T-helper 1 cell (primary cell): ENCODE results near the gene PWWP2B.

ENCODE experiments used
- DNase-seq, 5 donors: peaks; one replicate each; pipeline ENCODE4 v3.0.0-alpha.2; 2012 to 2020

PWWP2B gene

DNA sequence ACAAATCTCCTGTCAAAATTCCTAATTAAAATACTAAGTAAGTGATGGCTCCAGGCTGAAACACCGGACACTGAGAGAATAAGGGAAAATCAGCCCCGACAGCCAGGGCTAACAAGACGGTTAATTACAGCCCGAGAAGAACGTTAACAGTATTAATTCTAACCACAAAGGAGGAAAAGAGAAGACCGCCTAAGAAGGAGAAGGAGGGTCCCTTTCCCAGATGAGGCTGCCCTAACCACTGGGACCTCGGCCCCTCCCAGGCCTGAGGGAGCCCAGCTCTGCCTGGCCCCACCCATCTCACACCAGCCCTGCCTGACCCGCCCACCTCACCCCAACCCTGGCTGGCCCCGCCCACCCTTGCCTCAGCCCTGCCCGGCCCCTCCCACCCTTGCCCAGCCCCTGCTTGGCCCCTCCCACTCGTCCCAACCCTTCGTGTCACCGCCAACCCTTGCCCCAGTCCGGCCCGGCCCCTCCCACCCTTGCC is 51.3 kb downstream of the PWWP2B start:
- peak; percentile 23 to 89 (median 53) for DNase-seq

DNA sequence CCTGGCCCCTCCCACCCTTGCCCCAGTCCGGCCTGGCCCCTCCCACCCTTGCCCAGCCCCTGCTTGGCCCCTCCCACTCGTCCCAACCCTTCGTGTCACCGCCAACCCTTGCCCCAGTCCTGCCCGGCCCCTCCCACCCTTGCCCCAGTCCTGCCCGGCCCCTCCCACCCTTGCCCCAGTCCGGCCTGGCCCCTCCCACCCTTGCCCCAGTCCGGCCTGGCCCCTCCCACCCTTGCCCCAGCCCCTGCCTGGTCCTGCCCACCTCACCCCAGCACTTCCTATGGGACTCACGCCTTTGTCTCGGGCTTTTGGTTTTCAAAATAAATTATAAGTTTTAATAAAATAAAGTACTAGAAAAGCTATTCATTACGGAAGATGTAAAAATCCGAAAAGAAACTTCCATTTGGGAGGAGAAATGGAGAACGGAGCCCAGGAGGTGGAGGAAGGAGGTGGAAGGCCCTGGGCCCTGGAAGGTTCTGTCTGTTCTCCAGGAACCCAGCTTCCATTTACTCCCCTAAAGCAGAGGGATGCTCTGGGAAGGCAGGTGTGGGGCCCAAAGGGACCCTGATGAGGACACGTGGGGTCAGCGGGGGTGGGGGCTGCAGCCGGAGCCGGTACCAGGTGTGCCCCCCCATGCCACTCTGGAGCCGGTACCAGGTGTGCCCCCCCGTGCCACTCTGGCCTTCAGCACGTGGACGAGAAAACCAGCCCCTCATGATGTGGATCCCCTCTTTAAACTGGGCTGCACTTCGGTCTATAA is 52.2 kb downstream of the PWWP2B start:
- DNase-seq = no peak

DNA sequence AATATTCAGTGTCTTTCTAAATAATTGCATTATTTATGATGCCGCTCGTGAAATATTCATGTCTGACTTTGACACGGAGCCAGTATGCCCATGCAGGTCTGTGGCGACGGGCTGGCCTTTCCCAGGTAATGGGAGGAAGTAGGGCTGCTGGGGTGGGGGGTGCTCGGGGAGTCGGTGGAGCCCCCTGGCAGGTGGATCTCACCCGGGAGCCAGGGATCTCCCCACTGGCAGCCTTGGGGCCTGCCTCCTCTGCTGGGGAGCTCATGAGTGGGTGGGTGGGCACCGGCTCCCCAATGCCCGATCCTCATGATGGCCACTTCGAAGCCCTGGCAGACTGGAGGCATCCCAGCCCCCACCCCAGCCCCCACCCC is 52.8 kb downstream of the PWWP2B start:
- DNase-seq = no peak

DNA sequence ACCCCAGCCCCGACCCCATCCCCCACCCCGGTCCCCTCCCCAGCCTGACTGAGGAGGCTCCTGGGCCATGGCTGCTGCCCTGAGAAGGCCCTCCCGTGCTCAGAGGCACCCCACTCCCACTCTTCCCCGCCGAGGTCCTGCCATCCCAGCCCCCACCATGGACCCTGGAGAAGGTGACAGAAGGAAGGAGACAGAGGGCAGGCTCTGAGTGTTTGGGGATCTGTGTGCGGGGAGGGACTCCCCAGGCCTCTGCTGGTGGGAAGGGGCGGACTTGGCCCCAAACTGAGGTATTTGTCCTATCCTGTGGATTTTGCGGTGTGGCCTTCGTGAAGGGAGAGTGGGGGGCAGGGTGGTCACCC is 53.4 kb downstream of the PWWP2B start:
- no peak for DNase-seq

DNA sequence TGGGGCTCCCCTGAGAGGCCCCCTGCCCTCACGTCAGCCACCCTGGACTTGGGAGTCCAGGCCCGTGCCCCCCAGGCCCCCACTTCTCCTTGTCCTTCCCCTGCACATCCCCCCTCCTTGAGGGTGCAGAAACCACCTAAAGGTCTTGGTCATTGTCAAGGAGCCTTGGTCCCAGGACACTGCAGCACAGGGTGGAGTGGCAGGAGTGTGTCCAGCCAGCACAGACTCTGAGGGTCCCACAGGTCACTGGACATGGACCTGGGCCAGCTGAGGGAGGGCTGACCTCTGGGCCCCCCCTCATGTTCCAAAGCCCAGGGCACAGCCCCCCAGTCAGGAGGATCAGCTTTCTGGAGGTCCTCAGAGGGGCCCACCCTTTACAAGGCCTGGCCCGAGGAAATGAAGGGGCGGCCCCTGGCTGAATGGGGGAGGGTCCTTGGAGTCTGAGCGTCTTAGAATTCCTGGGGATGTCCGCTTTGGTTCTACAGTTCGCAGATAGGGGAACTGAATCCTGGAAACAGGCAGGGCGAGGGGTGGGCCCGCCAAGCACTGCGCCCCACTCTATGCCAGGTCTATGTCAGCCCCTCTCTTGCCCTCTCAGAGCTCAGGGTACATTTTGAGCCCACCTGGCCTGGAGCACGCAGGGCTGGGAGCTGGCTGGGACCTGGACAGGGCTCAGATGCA is 54.0 kb downstream of the PWWP2B start:
- DNase-seq = no peak

DNA sequence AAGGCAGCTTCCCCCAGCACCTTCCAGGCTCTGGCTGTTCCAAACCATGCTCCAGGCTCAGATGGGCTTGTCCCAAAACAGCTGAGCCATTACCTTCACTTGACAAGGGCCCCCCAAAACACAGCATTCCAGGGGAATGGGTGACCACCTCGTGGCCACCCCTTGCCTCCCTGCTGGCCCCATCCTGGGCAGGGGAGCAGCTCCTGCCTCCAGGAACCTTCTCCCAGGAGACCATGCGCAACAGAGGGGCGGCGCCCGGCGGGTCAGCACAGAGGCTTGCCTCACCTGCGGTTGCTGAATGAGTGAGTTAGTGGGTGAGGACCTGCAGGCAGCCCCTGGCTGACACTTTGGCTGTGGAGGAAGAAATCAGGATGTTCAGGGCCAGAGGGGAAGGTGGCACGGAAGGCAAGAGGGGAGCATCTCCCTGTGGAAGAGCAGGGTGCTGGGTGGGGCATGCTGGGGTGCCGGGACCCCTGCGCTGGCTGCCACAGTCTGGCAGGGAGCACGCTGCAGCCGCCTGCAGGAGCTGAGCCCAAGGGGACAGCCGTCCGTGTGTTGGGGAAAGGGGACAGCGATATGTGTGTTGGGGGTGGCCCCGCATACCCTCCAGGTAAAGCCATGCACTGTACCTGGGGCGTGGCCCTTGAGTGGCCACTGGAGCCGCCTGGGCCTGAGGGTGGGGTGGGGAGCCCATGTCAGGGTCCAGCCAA is 54.7 kb downstream of the PWWP2B start:
- no peak for DNase-seq

DNA sequence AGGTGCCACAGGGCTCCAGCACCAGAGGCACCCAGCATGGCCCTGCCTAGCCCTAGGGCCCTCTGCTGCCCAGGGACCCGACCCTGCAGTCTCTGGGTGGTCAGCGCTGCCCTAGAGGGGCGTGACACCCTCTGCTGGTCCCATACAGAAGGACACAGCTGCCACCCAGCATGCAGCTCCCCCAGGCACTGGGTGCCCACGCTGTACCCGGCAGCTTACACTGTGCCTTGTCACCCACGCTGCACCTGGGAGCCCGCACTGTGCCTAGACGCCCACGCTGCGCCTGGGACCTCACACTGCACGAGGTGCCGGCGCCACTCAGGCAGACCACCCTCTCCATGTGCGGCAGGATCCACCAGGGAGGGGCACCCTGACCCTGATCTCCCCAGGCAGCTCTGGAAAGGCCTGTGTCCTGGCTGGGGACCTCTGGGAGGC is 55.2 kb downstream of the PWWP2B start:
- DNase-seq = peak in 1 of 5 donors; percentile 28

DNA sequence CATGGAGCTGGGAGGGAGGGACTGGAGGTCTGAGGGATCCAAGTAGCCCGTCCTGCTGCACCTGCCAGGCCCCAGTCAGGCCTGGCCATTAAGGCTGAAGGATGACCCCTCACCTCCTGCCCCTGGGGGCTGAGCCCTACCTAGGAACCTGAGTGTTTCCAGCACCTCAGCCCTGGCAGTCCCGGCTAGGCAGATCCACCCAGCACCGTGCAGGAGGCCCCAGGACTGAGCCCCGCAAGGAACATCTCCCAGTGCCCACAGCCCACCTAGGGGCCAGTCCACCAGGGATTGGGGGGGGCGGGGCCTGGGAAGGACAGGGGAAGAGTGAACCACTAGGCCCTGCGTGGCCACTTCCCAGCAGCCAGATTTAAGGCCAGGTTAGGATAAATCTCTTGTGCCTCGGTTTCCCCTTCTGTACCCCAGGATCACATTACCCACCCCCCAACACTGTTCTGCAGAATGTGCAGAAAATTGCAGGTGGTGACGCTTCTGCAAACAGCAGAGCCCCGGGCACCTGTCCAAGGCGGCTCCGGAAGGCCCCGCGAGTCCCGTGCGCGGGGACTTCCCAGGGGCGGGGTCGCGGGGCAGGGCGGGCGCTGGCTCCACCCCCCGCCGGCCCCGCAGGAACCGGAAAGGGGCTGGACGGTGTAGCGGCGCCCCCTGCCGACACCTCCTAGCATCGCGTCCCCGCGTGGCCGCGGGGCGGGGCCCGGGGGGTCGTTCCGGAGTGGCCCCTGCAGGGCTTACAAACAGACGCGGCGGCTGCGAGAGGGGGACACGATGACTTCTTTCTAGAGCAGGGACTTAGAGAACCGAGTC is 55.9 kb downstream of the PWWP2B start:
- peak; percentile 83 to 96 (median 89) for DNase-seq

DNA sequence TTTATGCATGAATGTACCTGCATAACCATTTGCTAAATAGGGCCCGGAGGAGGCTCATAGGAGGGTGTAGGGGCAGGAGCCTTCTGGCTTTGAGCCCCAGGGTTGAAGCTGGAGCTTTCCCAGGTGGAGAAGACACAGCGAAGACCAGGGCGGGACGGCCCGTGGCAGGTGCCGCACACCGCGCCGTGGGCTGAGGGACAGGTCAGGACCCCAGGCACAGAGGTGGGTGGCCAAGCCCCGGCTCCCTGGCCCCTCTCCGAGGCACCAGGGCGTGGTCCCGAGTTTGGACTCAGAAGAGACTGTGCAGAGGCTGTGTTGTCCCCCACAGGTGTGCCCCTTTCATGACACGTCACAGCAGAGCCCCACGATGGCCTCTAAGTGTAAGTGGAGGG is 56.5 kb downstream of the PWWP2B start:
- DNase-seq = no peak

DNA sequence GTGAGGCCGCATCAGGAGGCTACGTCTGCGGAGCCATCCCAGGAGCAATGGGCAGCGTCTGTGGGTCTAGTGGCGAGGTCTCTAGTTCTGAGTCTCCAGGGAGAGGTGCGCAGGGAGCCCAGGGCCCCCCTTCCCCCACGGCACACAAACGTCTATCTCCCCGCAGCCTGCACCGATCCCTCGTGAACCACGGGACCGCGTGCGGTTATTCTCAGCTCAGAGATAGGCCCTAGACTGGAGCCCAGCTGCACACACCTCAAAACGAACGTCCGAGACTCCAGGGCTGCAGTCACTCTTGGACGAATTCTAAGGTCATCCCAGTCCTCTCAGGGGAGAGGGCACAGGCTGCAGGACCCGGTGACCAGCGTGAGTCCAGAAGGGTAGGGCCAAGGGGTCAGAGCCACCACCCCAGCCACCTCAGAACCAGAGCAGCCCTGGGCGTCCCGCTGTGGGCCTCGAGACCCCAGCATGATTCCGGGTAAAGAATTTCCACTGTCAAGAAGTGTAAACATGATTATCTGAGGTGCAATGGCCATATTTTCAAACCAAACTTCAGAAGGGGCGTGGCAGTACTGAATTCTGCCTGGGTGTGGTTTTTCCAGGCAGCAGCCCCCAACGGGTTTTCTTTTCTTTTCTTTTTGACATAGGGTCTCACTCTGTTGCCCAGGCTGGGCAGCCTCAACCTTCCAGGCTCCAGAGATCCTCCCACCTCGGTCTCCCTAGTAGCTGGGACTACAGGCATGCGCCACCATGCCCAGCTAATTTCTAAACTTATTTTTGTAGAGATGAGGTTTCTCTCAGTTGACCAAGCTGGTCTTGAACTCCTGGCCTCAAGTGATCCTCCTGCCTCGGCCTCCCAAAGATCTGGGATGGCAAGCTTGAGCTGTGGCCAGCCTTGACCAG is 57.5 kb downstream of the PWWP2B start:
- no peak for DNase-seq

DNA sequence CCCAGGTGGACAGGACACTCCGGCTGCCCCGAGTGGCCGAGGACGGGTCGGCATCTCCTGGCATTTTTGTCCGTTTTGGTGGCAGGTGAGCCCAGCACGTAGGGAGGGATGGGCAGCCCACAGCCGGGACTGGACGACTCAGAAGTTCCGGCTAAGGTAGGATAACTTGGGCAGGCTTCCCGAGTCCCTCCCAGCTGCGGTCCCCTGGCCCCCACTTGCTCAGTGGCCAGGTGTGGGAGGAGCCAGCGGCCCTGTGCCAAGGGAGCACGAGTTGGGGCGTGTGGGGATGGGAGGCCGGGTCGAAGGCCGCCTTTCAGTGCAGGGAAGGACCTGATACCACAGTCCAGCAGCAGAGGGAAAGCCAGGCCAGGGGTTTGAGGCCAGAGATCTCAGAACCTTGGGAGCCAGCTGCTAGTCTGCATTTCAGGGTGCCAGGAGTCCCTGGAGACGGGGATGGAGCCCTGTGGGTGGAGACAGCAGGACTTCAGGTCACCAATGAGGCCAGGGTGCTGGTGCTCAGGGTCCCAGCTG is 58.5 kb downstream of the PWWP2B start:
- DNase-seq = no peak

DNA sequence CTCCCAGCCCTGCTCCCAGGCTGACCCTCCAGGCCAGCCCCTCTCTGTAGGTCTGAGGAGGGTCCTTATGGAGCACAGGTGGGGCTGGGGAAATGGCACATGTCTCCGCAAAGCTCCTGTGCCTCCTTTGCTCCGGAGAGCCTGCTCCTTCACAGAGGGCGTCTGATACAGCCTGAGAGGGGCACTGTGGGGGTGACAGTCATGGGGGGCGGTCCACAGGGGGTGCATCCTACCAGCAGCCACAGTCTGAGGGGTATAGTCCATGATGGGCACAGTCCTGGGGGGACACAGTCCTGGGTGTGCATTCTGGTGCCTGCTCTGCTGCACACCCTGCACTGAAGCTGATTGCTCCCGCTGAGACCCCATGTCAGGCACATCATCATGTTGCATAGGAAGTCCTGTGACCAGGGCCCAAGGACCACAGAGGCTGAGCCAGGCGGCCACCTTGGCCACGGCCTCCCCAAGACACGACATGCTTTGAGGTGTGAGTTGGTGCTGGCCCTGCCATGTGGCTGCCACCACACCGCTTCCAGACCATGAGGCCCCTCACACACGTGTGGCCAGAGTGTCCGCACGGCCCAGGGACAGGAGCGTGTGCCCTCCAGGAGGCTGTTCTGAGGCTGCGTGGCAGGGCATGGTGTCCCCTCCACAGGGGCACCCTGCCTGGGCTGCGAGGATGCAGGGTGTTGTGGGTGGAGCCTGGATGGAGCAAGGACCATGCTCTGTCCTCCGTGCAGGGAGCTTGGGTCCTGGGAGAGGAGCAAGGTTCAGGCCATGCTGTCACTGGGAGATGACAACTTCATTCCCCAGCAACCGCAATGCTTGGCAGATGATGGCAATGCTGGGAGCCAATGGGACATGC is 59.2 kb downstream of the PWWP2B start:
- no peak for DNase-seq

DNA sequence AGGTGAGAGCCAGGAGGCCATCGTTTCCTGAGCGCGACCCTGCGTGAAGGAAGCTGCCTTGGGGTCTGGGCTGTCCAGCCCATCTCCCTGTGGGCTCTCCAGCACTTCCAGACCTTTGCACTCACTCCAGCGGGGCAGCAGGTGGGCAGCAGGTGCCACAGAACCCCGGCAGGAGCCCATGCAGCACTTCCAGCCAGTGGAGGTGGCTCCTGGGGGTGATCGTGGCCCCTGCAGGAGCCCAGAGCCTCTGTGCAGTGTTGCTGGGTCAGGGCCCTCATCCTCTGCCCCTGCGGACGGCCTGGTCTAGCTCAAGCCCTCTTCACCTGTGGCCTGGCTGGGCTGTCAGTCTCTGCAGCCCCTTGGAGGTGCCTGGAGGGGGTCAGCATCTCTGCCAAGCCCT is 59.9 kb downstream of the PWWP2B start:
- no peak for DNase-seq

DNA sequence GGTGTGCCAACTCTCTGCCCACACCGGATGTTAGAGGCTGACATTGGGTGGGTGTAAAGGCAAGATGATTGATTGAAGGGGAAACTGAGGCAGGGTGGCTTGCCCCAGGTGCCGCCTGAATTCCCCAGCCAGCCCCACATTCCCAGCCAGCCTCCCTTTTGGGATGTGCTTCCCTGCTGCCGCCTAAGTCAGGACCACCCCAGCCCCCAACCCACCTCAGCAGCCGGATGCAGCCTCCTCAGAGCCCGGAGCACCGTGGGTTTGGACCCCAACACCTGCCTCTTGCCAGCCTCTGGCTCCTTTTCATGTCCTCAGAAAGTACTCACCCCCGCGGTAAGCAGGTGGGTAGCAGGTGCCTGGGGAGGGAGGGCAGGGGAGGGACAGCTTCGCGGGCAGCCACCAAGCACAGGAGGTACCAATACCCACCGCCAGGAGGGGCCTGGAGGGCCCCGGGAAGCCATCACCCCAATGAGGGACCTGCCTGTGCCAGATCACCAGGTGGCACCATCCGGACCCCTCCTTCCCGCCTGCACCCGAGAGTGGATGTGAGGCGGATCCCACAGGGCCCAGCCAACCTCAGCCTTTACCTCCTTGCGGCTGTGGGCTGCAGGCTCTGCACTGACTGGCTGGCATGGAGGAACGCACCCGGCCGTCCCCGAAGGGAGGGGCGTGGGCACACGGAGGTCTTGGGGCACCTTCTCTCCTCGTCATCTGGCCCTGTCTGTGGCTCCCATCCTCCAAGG is 60.5 kb downstream of the PWWP2B start:
- no peak for DNase-seq

DNA sequence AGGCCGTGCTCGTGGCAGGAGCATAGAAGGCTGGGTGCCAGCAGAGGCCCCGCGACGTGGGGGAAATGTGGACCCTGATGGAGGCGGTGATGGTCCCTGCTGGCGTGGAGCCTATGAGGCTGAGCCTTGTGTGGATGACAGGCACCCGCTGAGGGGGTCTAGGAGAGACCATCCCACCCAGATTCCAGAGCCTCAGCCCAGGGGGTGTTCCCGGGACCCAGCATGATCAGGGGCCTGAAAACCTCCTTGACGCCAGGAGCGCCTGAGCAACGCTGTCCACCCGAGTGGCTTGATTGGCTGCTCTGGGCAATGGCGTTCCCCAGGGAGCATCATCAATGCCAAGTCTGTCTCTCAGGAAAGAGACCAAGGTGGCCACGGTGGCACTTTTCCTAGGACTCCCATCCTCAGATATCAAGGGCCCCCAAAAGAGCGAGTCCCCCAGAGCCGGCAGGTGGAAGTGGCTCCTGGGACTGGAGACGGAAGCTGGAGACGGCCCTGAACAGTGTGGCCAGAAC is 61.1 kb downstream of the PWWP2B start:
- DNase-seq = no peak

DNA sequence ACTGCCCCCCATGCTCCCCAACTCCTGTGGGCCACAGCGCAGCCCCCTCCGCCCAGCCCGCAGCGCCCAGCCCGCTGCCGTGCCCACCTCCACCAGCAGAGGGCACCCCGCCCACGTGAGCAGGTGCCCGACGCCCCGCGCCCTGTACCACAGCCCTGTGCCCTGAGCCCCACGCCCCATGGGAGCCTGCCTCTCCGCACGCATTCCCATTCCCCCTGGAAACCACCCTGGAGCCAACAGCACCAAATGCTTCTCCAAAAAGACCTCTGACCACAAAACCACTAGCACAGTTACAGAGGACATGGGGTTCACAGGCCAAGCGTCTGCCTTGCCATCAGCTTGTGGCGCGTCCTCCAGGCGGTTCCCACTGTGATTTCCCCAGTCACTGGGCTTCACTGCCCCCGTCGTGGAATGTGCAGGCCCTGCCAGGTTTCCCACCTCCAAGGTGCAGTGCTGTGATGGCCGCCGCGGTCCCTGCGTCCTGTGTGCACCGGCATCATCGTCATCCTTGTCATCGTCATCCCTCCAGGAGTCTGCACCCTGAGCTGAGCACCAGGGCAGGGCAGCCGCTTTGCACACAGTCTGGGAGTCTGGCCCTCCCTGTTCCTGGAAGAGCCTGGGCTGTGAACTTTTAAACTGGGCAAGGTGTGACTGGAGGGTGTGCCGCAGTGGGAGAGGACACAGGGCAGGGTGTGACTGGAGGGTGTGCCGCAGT is 61.7 kb downstream of the PWWP2B start:
- peak; percentile 22 to 59 (median 49) for DNase-seq

DNA sequence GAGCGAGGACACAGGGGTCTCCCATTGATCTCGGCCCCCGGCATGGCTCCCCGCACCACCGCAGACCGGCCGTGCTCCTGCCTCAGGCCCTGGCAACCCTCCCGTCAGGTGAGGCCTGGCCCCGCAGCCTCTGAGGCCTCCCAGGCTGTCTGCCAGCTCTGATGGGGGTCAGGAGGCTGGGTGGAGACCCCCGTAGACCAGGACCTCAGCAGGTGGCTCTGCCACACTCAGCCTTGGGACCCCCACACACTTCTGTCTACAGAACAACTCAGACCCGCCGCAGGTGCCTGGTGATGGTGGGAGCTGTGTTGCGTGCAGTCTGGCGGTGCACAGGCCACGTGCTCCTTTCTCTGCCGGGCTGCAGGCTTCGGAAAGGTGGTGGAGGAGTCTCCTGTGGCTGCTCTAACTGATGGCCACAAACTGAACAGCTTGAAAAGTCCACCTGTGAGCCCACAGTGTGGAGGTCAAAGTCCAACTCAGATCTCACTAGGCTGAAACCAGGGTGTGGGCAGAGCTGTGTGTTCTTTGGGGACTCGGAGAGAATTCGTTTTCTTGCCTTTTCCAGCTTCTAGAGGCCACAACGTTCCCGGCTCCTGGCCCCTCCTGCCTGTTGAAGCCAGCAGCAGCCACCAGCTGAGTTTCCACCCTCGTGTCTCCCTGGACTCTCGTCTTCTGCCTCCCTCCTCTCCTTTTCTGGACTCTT is 62.5 kb downstream of the PWWP2B start:
- peak in 3 of 5 donors; percentile 1 to 11 (median 6) for DNase-seq

DNA sequence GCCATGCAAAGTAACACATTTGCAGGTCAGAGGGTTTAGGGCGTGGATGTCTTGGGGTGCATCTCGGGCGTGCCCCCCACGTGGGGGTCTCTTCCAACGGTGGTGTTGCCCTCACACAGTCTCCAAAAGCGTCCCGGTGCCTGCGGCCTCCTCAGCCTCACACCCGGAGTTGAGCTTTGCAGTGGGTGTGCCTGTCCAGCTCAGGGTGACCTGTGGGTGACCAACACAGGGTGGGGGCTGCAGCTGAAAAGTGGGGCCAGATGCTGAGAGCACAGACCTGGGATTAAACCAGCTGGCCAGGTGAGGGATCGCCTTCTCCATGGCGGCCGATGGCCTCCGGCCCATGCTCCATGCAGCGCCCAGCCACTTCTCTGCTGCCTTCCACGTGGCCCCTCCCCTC is 63.1 kb downstream of the PWWP2B start:
- DNase-seq = peak in 3 of 5 donors; percentile 0 to 8 (median 5)
